ENCODE measurements around the gene PEX3.

PEX3 gene

GRCh38 chr6:143540192-143540591, 89.6 kb downstream of the PEX3 start:
- no peak for DNase-seq

Measured in NCI-H1930 (cell line).